ENCODE results near the gene TRIO. TPM values are rescaled to one million over a fixed set of nuclear protein-coding genes. Genes with fewer than 3 reads are reported as not detected.

The TRIO gene
- total RNA-seq, 1 experiment from 2014 or later, result 68.4 TPM

GRCh38 chr5:14242447-14242846 is 99.3 kb downstream of the TRIO start:
- no peaks in the 10 kb centered on the region for H3K9me3 ChIP-seq (ENCODE audit: control insufficient read depth in 1 of 2, insufficient read depth in 1 of 2, low read depth in 1 of 2, low read length in 2 of 2)
- TF ChIP-seq POLR2A (IDR thresholded peaks at IDR 0.05; ENCODE audit: borderline replicate concordance, extremely low read depth, insufficient read depth, insufficient read length), result no peak
- TF ChIP-seq, protein P1, sequence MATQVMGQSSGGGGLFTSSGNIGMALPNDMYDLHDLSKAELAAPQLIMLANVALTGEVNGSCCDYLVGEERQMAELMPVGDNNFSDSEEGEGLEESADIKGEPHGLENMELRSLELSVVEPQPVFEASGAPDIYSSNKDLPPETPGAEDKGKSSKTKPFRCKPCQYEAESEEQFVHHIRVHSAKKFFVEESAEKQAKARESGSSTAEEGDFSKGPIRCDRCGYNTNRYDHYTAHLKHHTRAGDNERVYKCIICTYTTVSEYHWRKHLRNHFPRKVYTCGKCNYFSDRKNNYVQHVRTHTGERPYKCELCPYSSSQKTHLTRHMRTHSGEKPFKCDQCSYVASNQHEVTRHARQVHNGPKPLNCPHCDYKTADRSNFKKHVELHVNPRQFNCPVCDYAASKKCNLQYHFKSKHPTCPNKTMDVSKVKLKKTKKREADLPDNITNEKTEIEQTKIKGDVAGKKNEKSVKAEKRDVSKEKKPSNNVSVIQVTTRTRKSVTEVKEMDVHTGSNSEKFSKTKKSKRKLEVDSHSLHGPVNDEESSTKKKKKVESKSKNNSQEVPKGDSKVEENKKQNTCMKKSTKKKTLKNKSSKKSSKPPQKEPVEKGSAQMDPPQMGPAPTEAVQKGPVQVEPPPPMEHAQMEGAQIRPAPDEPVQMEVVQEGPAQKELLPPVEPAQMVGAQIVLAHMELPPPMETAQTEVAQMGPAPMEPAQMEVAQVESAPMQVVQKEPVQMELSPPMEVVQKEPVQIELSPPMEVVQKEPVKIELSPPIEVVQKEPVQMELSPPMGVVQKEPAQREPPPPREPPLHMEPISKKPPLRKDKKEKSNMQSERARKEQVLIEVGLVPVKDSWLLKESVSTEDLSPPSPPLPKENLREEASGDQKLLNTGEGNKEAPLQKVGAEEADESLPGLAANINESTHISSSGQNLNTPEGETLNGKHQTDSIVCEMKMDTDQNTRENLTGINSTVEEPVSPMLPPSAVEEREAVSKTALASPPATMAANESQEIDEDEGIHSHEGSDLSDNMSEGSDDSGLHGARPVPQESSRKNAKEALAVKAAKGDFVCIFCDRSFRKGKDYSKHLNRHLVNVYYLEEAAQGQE (IDR thresholded peaks at IDR 0.05; ENCODE audit: low read depth), result no peak
- no peak for TF ChIP-seq ELF1 (IDR thresholded peaks at IDR 0.05; ENCODE audit: borderline replicate concordance, low read depth)
- TF ChIP-seq CBX3 (IDR thresholded peaks at IDR 0.05; ENCODE audit: low read depth), result no peak
- TF ChIP-seq JUND (IDR thresholded peaks at IDR 0.05), result no peak
- no peak for TF ChIP-seq RAD21 (IDR thresholded peaks at IDR 0.05; ENCODE audit: low read depth)
- no peak for TF ChIP-seq POLR2AphosphoS5 (IDR thresholded peaks at IDR 0.05; ENCODE audit: low read depth, low read length)
- TF ChIP-seq CEBPB (IDR thresholded peaks at IDR 0.05; ENCODE audit: low read depth), result no peak
- TF ChIP-seq SRF (IDR thresholded peaks at IDR 0.05; ENCODE audit: low read depth), result no peak
- TF ChIP-seq FOSL1 (IDR thresholded peaks at IDR 0.05; ENCODE audit: low read depth), result no peak
- no peak for TF ChIP-seq MAX (IDR thresholded peaks at IDR 0.05)
- TF ChIP-seq, protein P2, sequence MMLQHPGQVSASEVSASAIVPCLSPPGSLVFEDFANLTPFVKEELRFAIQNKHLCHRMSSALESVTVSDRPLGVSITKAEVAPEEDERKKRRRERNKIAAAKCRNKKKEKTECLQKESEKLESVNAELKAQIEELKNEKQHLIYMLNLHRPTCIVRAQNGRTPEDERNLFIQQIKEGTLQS (IDR thresholded peaks at IDR 0.05), result no peak
- no peak for TF ChIP-seq CTCF (IDR thresholded peaks at IDR 0.05 in 2 of 3, conservative IDR thresholded peaks at IDR 0.05 in 1 of 3; ENCODE audit: borderline replicate concordance in 1 of 3, insufficient read depth in 1 of 3, low read depth in 2 of 3, low read length in 2 of 3)
- TF ChIP-seq EGR1 (IDR thresholded peaks at IDR 0.05; ENCODE audit: low read depth), result no peak
- TF ChIP-seq ZFX (IDR thresholded peaks at IDR 0.05), result no peak
- DNase-seq (ENCODE audit: low read depth, low spot score) (no peak), ATAC-seq (no peak)
- H3K79me2 ChIP-seq (ENCODE audit: insufficient read depth, low read length), result peaks cover 100% of the 10 kb centered on the region
- CTCF ChIA-PET, result no interaction called here
- POLR2A ChIA-PET, result no interaction called here
- BruUV-seq (replicated peaks), result no TSS peak
- intact Hi-C loops (cut with micrococcal nuclease), result no loop called here
- H3K27ac ChIP-seq (ENCODE audit: low read depth, low read length), result no peak overlapping the region
- H3K4me2 ChIP-seq (ENCODE audit: low read length), result no peak overlapping the region
- H2AFZ ChIP-seq (ENCODE audit: low read depth, low read length, poor library complexity, severe bottlenecking), result no peak overlapping the region
- H4K20me1 ChIP-seq (ENCODE audit: insufficient read depth), result peaks cover 4% of the 10 kb centered on the region; the same call in 1 of the 2 replicates
- H3K9ac ChIP-seq (ENCODE audit: low read length), result no peak overlapping the region
- no peaks in the 10 kb centered on the region for H3K9me2 ChIP-seq (ENCODE audit: insufficient read depth)
- H3K27me3 ChIP-seq (ENCODE audit: insufficient read depth, low read length), result no peaks in the 10 kb centered on the region
- no peaks in the 10 kb centered on the region for H3K4me1 ChIP-seq (ENCODE audit: control insufficient read depth in 1 of 2, insufficient read depth in 2 of 2, low read length in 2 of 2)
- H3K4me3 ChIP-seq (replicated peaks in 1 of 2; ENCODE audit: low read depth in 1 of 2, low read length in 2 of 2), result no peak overlapping the region
- no peaks in the 10 kb centered on the region for H3K36me3 ChIP-seq (ENCODE audit: control insufficient read depth in 1 of 2, insufficient read depth in 2 of 2, low read length in 2 of 2)
- RAD21 ChIA-PET (ENCODE audit: low non-redundant PET in 1 of 2, low total read pairs in 2 of 2, uncharacterized antibody in 2 of 2, unreplicated experiment in 2 of 2), result no interaction called here

Measured in HCT116 (cell line).